HCT116 (cell line): ENCODE measurements around the gene MYORG. TPM values are rescaled to one million over a fixed set of nuclear protein-coding genes. Genes with fewer than 3 reads are reported as not detected.

ENCODE experiments used
- ATAC-seq: fragments of 200-7000 bp; cut with Tn5 transposase; 2 replicates; pipeline ENCODE4 v1.9.1; 2020; ENCODE audit warnings: mild to moderate bottlenecking, moderate library complexity
- BruUV-seq: library from RNA; stranded (reverse); fragments of 400-500 nt; replicated peaks from 2 replicates; lab custom pipeline; 2021; lab: Mats Ljungman, UMichigan
- CTCF ChIA-PET: fragments of 300-600 bp; sonication (Branson Sonifier 250); formaldehyde crosslinking; loops from one replicate; lab custom pipeline; 2021; ENCODE audit warnings: antibody characterized with exemption; lab: Charles Lee
- POLR2A ChIA-PET: fragments of 300-600, 350-600 bp; sonication (Branson Sonifier 250); formaldehyde crosslinking; loops from one replicate; lab custom pipeline; 2021; ENCODE audit warnings: antibody characterized with exemption; lab: Charles Lee
- RAD21 ChIA-PET, 2 experiments: fragments of 300-600 bp; sonication (Branson Sonifier 250); formaldehyde crosslinking; loops; one replicate each; lab custom pipeline; 2023; ENCODE audit warnings: low total read pairs in 2 of 2; ENCODE audit not compliant: uncharacterized antibody in 2 of 2, unreplicated experiment in 2 of 2, low non-redundant PET in 1 of 2; lab: Charles Lee
- DNase-seq: peaks from one replicate; pipeline ENCODE4 v3.0.0-alpha.2; 2010; ENCODE audit warnings: low read depth, low spot score
- H2AFZ ChIP-seq: fragments of 200-600 bp; shearing (Covaris generic), sonication (generic); 2 replicates; pipeline ENCODE4 v1.6.1; 2017; ENCODE audit warnings: low read depth, mixed run types, mixed read lengths, antibody characterized with exemption, low read length; ENCODE audit not compliant: poor library complexity, severe bottlenecking
- H3K27ac ChIP-seq: 2 replicates; pipeline ENCODE4 v1.5.1; 2012; ENCODE audit warnings: low read depth, low read length
- H3K27me3 ChIP-seq: fragments of 200-600 bp; sonication (generic); 2 replicates; pipeline ENCODE4 v1.6.1; 2016; ENCODE audit warnings: mixed run types, low read length, mixed read lengths; ENCODE audit not compliant: insufficient read depth
- H3K36me3 ChIP-seq, 2 experiments: fragments of 200-500 bp in 1 of 2; fragments of 200-600 bp in 1 of 2; sonication (Bioruptor generic) in 1 of 2; sonication (generic) in 1 of 2; 2 replicates each; pipeline versions ENCODE4 v1.5.1 to v1.6.1; 2014 to 2016; ENCODE audit warnings: low read length in 2 of 2, inconsistent platforms in 1 of 2, mixed read lengths in 1 of 2, mixed run types in 1 of 2; ENCODE audit not compliant: insufficient read depth in 2 of 2, control insufficient read depth in 1 of 2
- H3K4me1 ChIP-seq, 2 experiments: fragments of 200-600 bp in 1 of 2; sonication (generic) in 1 of 2; 2 replicates each; pipeline versions ENCODE4 v1.5.1 to v1.6.1; 2012 to 2017; ENCODE audit warnings: low read length in 2 of 2, inconsistent platforms in 1 of 2, mild to moderate bottlenecking in 1 of 2, mixed read lengths in 1 of 2, mixed run types in 1 of 2, moderate library complexity in 1 of 2; ENCODE audit not compliant: insufficient read depth in 2 of 2, control insufficient read depth in 1 of 2
- H3K4me2 ChIP-seq: fragments of 200-600 bp; sonication (generic); 2 replicates; pipeline ENCODE4 v1.6.1; 2017; ENCODE audit warnings: mixed run types, low read length, mixed read lengths
- H3K4me3 ChIP-seq, 2 experiments: fragments of 200-600 bp in 1 of 2; sonication (generic) in 1 of 2; replicated peaks in 1 of 2; 2 replicates each; pipeline ENCODE4 v1.5.1; 2011 to 2016; ENCODE audit warnings: low read length in 2 of 2, control low read depth in 1 of 2, low read depth in 1 of 2, mild to moderate bottlenecking in 1 of 2, mixed read lengths in 1 of 2, mixed run types in 1 of 2
- H3K79me2 ChIP-seq: fragments of 200-600 bp; sonication (generic); 2 replicates; pipeline ENCODE4 v1.6.1; 2017; ENCODE audit warnings: mild to moderate bottlenecking, mixed run types, low read length, moderate library complexity, mixed read lengths; ENCODE audit not compliant: insufficient read depth
- H3K9ac ChIP-seq: fragments of 200-600 bp; sonication (generic); 2 replicates; pipeline ENCODE4 v1.6.1; 2016; ENCODE audit warnings: low read length, mixed read lengths
- H3K9me2 ChIP-seq: fragments of 200-600 bp; sonication (generic), shearing (Covaris generic); 2 replicates; pipeline ENCODE4 v1.6.1; 2017; ENCODE audit warnings: mixed run types, mild to moderate bottlenecking, moderate library complexity; ENCODE audit not compliant: insufficient read depth
- H3K9me3 ChIP-seq, 2 experiments: fragments of 200-500 bp in 1 of 2; fragments of 200-600 bp in 1 of 2; sonication (Bioruptor generic) in 1 of 2; sonication (generic) in 1 of 2; 2 replicates each; pipeline ENCODE4 v1.6.1; 2014 to 2017; ENCODE audit warnings: low read length in 2 of 2, mixed read lengths in 2 of 2, inconsistent platforms in 1 of 2, low read depth in 1 of 2, mild to moderate bottlenecking in 1 of 2, mixed run types in 1 of 2, moderate library complexity in 1 of 2; ENCODE audit not compliant: control insufficient read depth in 1 of 2, insufficient read depth in 1 of 2
- H4K20me1 ChIP-seq: fragments of 200-600 bp; sonication (generic), shearing (Covaris generic); 2 replicates; pipeline ENCODE4 v1.6.1; 2017; ENCODE audit warnings: mixed run types, mild to moderate bottlenecking, moderate library complexity; ENCODE audit not compliant: insufficient read depth
- ATF3 ChIP-seq: IDR thresholded peaks from 2 replicates; pipeline ENCODE4 v1.6.1; 2012
- CBX3 ChIP-seq: IDR thresholded peaks from 2 replicates; pipeline ENCODE4 v1.6.1; 2012; ENCODE audit warnings: low read depth
- EGR1 ChIP-seq: IDR thresholded peaks from 2 replicates; pipeline ENCODE4 v1.6.1; 2012; ENCODE audit warnings: low read depth
- ELF1 ChIP-seq: IDR thresholded peaks from 2 replicates; pipeline ENCODE4 v1.6.1; 2012; ENCODE audit warnings: low read depth, borderline replicate concordance
- EZH2 ChIP-seq: fragments of 200-600 bp; sonication (generic); IDR thresholded peaks from 2 replicates; pipeline ENCODE4 v1.6.1; 2017; ENCODE audit warnings: antibody characterized with exemption, mixed run types
- FOSL1 ChIP-seq: IDR thresholded peaks from 2 replicates; pipeline ENCODE4 v1.6.1; 2012; ENCODE audit warnings: low read depth
- JUND ChIP-seq: IDR thresholded peaks from 2 replicates; pipeline ENCODE4 v1.6.1; 2012
- POLR2A ChIP-seq: IDR thresholded peaks from 2 replicates; pipeline ENCODE4 v1.7.0; 2011; ENCODE audit warnings: borderline replicate concordance; ENCODE audit not compliant: insufficient read depth, insufficient read length; ENCODE audit errors: extremely low read depth
- RAD21 ChIP-seq: IDR thresholded peaks from 2 replicates; pipeline ENCODE4 v1.6.1; 2012; ENCODE audit warnings: low read depth, mild to moderate bottlenecking
- SIN3A ChIP-seq: IDR thresholded peaks from 2 replicates; pipeline ENCODE4 v1.6.1; 2012; ENCODE audit warnings: low read depth
- SP1 ChIP-seq: IDR thresholded peaks from 2 replicates; pipeline ENCODE4 v1.6.1; 2012; ENCODE audit warnings: low read depth
- SRF ChIP-seq: IDR thresholded peaks from 2 replicates; pipeline ENCODE4 v1.6.1; 2012; ENCODE audit warnings: low read depth
- TCF7L2 ChIP-seq: IDR thresholded peaks from 2 replicates; pipeline ENCODE4 v1.7.0; 2011; ENCODE audit warnings: borderline replicate concordance, inconsistent platforms; ENCODE audit not compliant: insufficient read depth, insufficient read length; ENCODE audit errors: extremely low read depth
- YY1 ChIP-seq: IDR thresholded peaks from 2 replicates; pipeline ENCODE4 v1.6.1; 2011; ENCODE audit warnings: low read length, low read depth, moderate library complexity, mild to moderate bottlenecking; ENCODE audit not compliant: insufficient replicate concordance; ENCODE audit errors: extremely low read depth
- ZFX ChIP-seq: fragments of 450-650 bp; IDR thresholded peaks from 2 replicates; pipeline ENCODE4 v1.6.1; 2017
- ZNF274 ChIP-seq: fragments of 200-500 bp; sonication (Bioruptor generic); IDR thresholded peaks from 2 replicates; pipeline ENCODE4 v1.6.1; 2014; ENCODE audit warnings: mild to moderate bottlenecking, low read depth, low read length, inconsistent platforms
- intact Hi-C: fragments of 100-400 bp; cut with micrococcal nuclease; formaldehyde crosslinking; loops from 2 replicates; pipeline ENCODE4 v1.10.0; 2022
- total RNA-seq: library from RNA; stranded (reverse); gene quantifications from one replicate; pipeline ENCODE4 v1.2.1, GENCODE V29; 2021; ENCODE audit not compliant: unreplicated experiment
- TF ChIP-seq, protein P1 (sequence below): IDR thresholded peaks from 2 replicates; pipeline ENCODE4 v1.6.1; 2012
- TF ChIP-seq, protein P2 (sequence below): IDR thresholded peaks from 2 replicates; pipeline ENCODE4 v1.6.1; 2011; ENCODE audit warnings: mild to moderate bottlenecking, low read length, moderate library complexity; ENCODE audit not compliant: insufficient replicate concordance; ENCODE audit errors: extremely low read depth
- TF ChIP-seq, protein P3 (sequence below): IDR thresholded peaks from 2 replicates; pipeline ENCODE4 v1.6.1; 2012; ENCODE audit warnings: low read depth

The MYORG gene
- total RNA-seq, 1 experiment from 2014 or later: 8.5 TPM

DNA sequence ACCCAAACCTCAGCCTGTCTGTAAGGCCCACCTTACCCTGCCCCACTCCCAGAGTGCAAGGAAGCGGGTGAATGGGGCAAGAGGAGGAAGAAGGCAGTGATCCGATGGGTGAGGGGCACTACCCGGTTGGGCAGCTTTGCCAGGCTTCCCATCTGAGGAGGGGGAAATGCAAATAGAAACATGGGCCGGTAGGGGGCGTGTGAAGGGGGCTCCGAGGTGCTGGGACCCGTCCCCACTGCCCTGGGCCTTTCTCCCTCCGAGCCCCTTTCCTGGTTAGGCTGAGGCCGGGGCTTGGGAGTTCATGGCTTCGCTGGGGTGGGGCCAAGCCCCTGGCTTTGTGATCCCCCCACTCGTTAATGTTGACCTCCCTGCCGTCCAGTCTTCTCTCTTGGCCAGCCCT is 23.6 kb upstream of the MYORG start:
- POLR2A ChIA-PET: no interaction called here
- BruUV-seq: no TSS peak
- H3K9me2 ChIP-seq: no peaks in the 10 kb centered on the region
- no peak overlapping the region for H2AFZ ChIP-seq
- H3K4me2 ChIP-seq: no peak overlapping the region
- no peaks in the 10 kb centered on the region for H3K79me2 ChIP-seq
- H3K27ac ChIP-seq: no peak overlapping the region
- no peak for ATAC-seq
- CTCF ChIA-PET: no interaction called here
- no peaks in the 10 kb centered on the region for H3K9me3 ChIP-seq
- H3K9ac ChIP-seq: no peak overlapping the region
- no peak for DNase-seq
- intact Hi-C loops: loop anchor here (10.0 kb wide), 1 partner anchor 195 kb away; no protein-coding TSS in a partner anchor
- H3K4me3 ChIP-seq: no peak overlapping the region
- H4K20me1 ChIP-seq: no peaks in the 10 kb centered on the region
- H3K36me3 ChIP-seq: peaks cover 0 to 2% of the 10 kb centered on the region in 2 experiments; a peak in 2 of 4 replicates
- peaks cover 0 to 15% of the 10 kb centered on the region in 2 experiments; a peak in 2 of 4 replicates for H3K4me1 ChIP-seq
- no peak for TF ChIP-seq ATF3
- no peak for TF ChIP-seq ELF1
- TF ChIP-seq ZFX: no peak
- no peak for TF ChIP-seq ZNF274
- no peak for TF ChIP-seq SP1
- TF ChIP-seq EZH2: no peak
- no peak for TF ChIP-seq EGR1
- TF ChIP-seq TCF7L2: no peak
- TF ChIP-seq SRF: no peak
- no peak for TF ChIP-seq CBX3
- no peak for TF ChIP-seq JUND
- TF ChIP-seq, protein P1, sequence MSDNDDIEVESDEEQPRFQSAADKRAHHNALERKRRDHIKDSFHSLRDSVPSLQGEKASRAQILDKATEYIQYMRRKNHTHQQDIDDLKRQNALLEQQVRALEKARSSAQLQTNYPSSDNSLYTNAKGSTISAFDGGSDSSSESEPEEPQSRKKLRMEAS: no peak
- TF ChIP-seq, protein P2, sequence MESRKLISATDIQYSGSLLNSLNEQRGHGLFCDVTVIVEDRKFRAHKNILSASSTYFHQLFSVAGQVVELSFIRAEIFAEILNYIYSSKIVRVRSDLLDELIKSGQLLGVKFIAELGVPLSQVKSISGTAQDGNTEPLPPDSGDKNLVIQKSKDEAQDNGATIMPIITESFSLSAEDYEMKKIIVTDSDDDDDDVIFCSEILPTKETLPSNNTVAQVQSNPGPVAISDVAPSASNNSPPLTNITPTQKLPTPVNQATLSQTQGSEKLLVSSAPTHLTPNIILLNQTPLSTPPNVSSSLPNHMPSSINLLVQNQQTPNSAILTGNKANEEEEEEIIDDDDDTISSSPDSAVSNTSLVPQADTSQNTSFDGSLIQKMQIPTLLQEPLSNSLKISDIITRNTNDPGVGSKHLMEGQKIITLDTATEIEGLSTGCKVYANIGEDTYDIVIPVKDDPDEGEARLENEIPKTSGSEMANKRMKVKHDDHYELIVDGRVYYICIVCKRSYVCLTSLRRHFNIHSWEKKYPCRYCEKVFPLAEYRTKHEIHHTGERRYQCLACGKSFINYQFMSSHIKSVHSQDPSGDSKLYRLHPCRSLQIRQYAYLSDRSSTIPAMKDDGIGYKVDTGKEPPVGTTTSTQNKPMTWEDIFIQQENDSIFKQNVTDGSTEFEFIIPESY: no peak
- TF ChIP-seq FOSL1: no peak
- no peak for TF ChIP-seq POLR2A
- TF ChIP-seq, protein P3, sequence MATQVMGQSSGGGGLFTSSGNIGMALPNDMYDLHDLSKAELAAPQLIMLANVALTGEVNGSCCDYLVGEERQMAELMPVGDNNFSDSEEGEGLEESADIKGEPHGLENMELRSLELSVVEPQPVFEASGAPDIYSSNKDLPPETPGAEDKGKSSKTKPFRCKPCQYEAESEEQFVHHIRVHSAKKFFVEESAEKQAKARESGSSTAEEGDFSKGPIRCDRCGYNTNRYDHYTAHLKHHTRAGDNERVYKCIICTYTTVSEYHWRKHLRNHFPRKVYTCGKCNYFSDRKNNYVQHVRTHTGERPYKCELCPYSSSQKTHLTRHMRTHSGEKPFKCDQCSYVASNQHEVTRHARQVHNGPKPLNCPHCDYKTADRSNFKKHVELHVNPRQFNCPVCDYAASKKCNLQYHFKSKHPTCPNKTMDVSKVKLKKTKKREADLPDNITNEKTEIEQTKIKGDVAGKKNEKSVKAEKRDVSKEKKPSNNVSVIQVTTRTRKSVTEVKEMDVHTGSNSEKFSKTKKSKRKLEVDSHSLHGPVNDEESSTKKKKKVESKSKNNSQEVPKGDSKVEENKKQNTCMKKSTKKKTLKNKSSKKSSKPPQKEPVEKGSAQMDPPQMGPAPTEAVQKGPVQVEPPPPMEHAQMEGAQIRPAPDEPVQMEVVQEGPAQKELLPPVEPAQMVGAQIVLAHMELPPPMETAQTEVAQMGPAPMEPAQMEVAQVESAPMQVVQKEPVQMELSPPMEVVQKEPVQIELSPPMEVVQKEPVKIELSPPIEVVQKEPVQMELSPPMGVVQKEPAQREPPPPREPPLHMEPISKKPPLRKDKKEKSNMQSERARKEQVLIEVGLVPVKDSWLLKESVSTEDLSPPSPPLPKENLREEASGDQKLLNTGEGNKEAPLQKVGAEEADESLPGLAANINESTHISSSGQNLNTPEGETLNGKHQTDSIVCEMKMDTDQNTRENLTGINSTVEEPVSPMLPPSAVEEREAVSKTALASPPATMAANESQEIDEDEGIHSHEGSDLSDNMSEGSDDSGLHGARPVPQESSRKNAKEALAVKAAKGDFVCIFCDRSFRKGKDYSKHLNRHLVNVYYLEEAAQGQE: no peak
- TF ChIP-seq SIN3A: no peak
- no peak for TF ChIP-seq YY1
- no peak for TF ChIP-seq RAD21
- H3K27me3 ChIP-seq: no peaks in the 10 kb centered on the region
- RAD21 ChIA-PET: no interaction called here
